ENCODE measurements around the gene TEC.
"Not testable (repeated sequence)": the region's sequence is repeated elsewhere in the genome, so short reads cannot be mapped to it uniquely, and the experiment has no call there.

The TEC gene

GRCh38 chr4:48184882-48185281, 84.8 kb downstream of the TEC start:
- no peak overlapping the region for H3K27ac ChIP-seq (ENCODE audit: low read depth, low read length)
- H3K27me3 ChIP-seq (ENCODE audit: control insufficient read depth, insufficient read depth, low read length), result no peaks in the 10 kb centered on the region
- H3K4me1 ChIP-seq (ENCODE audit: control insufficient read depth, insufficient read depth, low read length), result no peaks in the 10 kb centered on the region
- no peak overlapping the region for H3K9ac ChIP-seq (ENCODE audit: low read length)
- 0 out of 2 replicates have a peak, but pooled peaks cover 4% of the 10 kb centered on the region for H3K9me3 ChIP-seq (ENCODE audit: control insufficient read depth, insufficient read depth, low read depth, low read length)
- H3K4me3 ChIP-seq (ENCODE audit: low read depth, low read length), result no peak overlapping the region
- H3K36me3 ChIP-seq (ENCODE audit: control insufficient read depth, insufficient read depth, low read length), result no peaks in the 10 kb centered on the region

- peaks cover 17% of the 10 kb centered on the region for H3K9me3 ChIP-seq (ENCODE audit: control insufficient read depth, insufficient read depth, low read depth, low read length)
- H3K4me1 ChIP-seq (ENCODE audit: control insufficient read depth, insufficient read depth, low read length), result peaks cover 6% of the 10 kb centered on the region
- no peaks in the 10 kb centered on the region for H3K27me3 ChIP-seq (ENCODE audit: control insufficient read depth, insufficient read depth, low read length)
- H3K4me3 ChIP-seq (ENCODE audit: low read depth, low read length), result no peak overlapping the region
- H3K27ac ChIP-seq (ENCODE audit: low read depth, low read length), result no peak overlapping the region
- H3K36me3 ChIP-seq (ENCODE audit: control insufficient read depth, insufficient read depth, low read length), result no peaks in the 10 kb centered on the region
- H3K9ac ChIP-seq (ENCODE audit: low read length), result no peak overlapping the region
These were observed 89.4 kb downstream of the TEC start for GRCh38 chr4:48180234-48180633.

GRCh38 chr4:48178931-48179330, 90.7 kb downstream of the TEC start:
- no peak overlapping the region for H3K27ac ChIP-seq (ENCODE audit: low read depth, low read length)
- H3K9me3 ChIP-seq (ENCODE audit: control insufficient read depth, insufficient read depth, low read depth, low read length), result peaks cover 14% of the 10 kb centered on the region
- H3K4me1 ChIP-seq (ENCODE audit: control insufficient read depth, insufficient read depth, low read length), result peaks cover 14% of the 10 kb centered on the region
- no peaks in the 10 kb centered on the region for H3K27me3 ChIP-seq (ENCODE audit: control insufficient read depth, insufficient read depth, low read length)
- no peak overlapping the region for H3K9ac ChIP-seq (ENCODE audit: low read length)
- no peak overlapping the region for H3K4me3 ChIP-seq (ENCODE audit: low read depth, low read length)
- H3K36me3 ChIP-seq (ENCODE audit: control insufficient read depth, insufficient read depth, low read length), result no peaks in the 10 kb centered on the region

- Histone ChIP-seq H3K27me3 (ENCODE audit: control insufficient read depth, insufficient read depth, low read length) (no peaks in the 10 kb centered on the region), H3K4me1 (ENCODE audit: control insufficient read depth, insufficient read depth, low read length) (peaks cover 24% of the 10 kb centered on the region), H3K9me3 (ENCODE audit: control insufficient read depth, insufficient read depth, low read depth, low read length) (peaks cover 14% of the 10 kb centered on the region), H3K9ac (ENCODE audit: low read length) (no peak overlapping the region), H3K36me3 (ENCODE audit: control insufficient read depth, insufficient read depth, low read length) (no peaks in the 10 kb centered on the region), H3K27ac (ENCODE audit: low read depth, low read length) (no peak overlapping the region), H3K4me3 (ENCODE audit: low read depth, low read length) (no peak overlapping the region)
These were observed 93.8 kb downstream of the TEC start for GRCh38 chr4:48175806-48176205.

GRCh38 chr4:48175328-48175727, 94.3 kb downstream of the TEC start:
- Histone ChIP-seq H3K36me3 (ENCODE audit: control insufficient read depth, insufficient read depth, low read length) (no peaks in the 10 kb centered on the region), H3K27ac (ENCODE audit: low read depth, low read length) (no peak overlapping the region), H3K4me3 (ENCODE audit: low read depth, low read length) (no peak overlapping the region), H3K4me1 (ENCODE audit: control insufficient read depth, insufficient read depth, low read length) (peaks cover 24% of the 10 kb centered on the region), H3K9ac (ENCODE audit: low read length) (no peak overlapping the region), H3K27me3 (ENCODE audit: control insufficient read depth, insufficient read depth, low read length) (no peaks in the 10 kb centered on the region), H3K9me3 (ENCODE audit: control insufficient read depth, insufficient read depth, low read depth, low read length) (peaks cover 14% of the 10 kb centered on the region)

GRCh38 chr4:48173056-48173991, 96.3 kb downstream of the TEC start:
- Histone ChIP-seq H3K36me3 (ENCODE audit: control insufficient read depth, insufficient read depth, low read length) (no peaks in the 10 kb centered on the region), H3K9me3 (ENCODE audit: control insufficient read depth, insufficient read depth, low read depth, low read length) (peaks cover 11% of the 10 kb centered on the region), H3K4me3 (ENCODE audit: low read depth, low read length) (no peak overlapping the region), H3K27ac (ENCODE audit: low read depth, low read length) (peak overlapping the region; percentile 76), H3K4me1 (ENCODE audit: control insufficient read depth, insufficient read depth, low read length) (peaks cover 24% of the 10 kb centered on the region), H3K27me3 (ENCODE audit: control insufficient read depth, insufficient read depth, low read length) (no peaks in the 10 kb centered on the region), H3K9ac (ENCODE audit: low read length) (peak overlapping the region; percentile 70)

GRCh38 chr4:48172651-48173050, 97.0 kb downstream of the TEC start:
- Histone ChIP-seq H3K9me3 (ENCODE audit: control insufficient read depth, insufficient read depth, low read depth, low read length) (peaks cover 4% of the 10 kb centered on the region), H3K4me1 (ENCODE audit: control insufficient read depth, insufficient read depth, low read length) (peaks cover 24% of the 10 kb centered on the region), H3K27me3 (ENCODE audit: control insufficient read depth, insufficient read depth, low read length) (no peaks in the 10 kb centered on the region), H3K27ac (ENCODE audit: low read depth, low read length) (no peak overlapping the region), H3K9ac (ENCODE audit: low read length) (no peak overlapping the region), H3K4me3 (ENCODE audit: low read depth, low read length) (no peak overlapping the region), H3K36me3 (ENCODE audit: control insufficient read depth, insufficient read depth, low read length) (no peaks in the 10 kb centered on the region)

GRCh38 chr4:48169636-48170035, 100.0 kb downstream of the TEC start:
- Histone ChIP-seq H3K4me1 (ENCODE audit: control insufficient read depth, insufficient read depth, low read length) (peaks cover 12% of the 10 kb centered on the region), H3K36me3 (ENCODE audit: control insufficient read depth, insufficient read depth, low read length) (no peaks in the 10 kb centered on the region), H3K9ac (ENCODE audit: low read length) (no peak overlapping the region), H3K4me3 (ENCODE audit: low read depth, low read length) (no peak overlapping the region), H3K27me3 (ENCODE audit: control insufficient read depth, insufficient read depth, low read length) (no peaks in the 10 kb centered on the region), H3K9me3 (ENCODE audit: control insufficient read depth, insufficient read depth, low read depth, low read length) (no peaks in the 10 kb centered on the region), H3K27ac (ENCODE audit: low read depth, low read length) (no peak overlapping the region)

- Histone ChIP-seq H3K36me3 (ENCODE audit: control insufficient read depth, insufficient read depth, low read length) (no peaks in the 10 kb centered on the region), H3K27me3 (ENCODE audit: control insufficient read depth, insufficient read depth, low read length) (no peaks in the 10 kb centered on the region), H3K27ac (ENCODE audit: low read depth, low read length) (no peak overlapping the region), H3K4me1 (ENCODE audit: control insufficient read depth, insufficient read depth, low read length) (no peaks in the 10 kb centered on the region), H3K9ac (ENCODE audit: low read length) (no peak overlapping the region), H3K4me3 (ENCODE audit: low read depth, low read length) (no peak overlapping the region), H3K9me3 (ENCODE audit: control insufficient read depth, insufficient read depth, low read depth, low read length) (no peaks in the 10 kb centered on the region)
These were observed 101.9 kb downstream of the TEC start for GRCh38 chr4:48167538-48168263.

GRCh38 chr4:48164561-48164960, 105.1 kb downstream of the TEC start:
- H3K4me1 ChIP-seq (ENCODE audit: control insufficient read depth, insufficient read depth, low read length); H3K36me3 ChIP-seq (ENCODE audit: control insufficient read depth, insufficient read depth, low read length); H3K4me3 ChIP-seq (ENCODE audit: low read depth, low read length); H3K9ac ChIP-seq (ENCODE audit: low read length); H3K27ac ChIP-seq (ENCODE audit: low read depth, low read length); H3K9me3 ChIP-seq (ENCODE audit: control insufficient read depth, insufficient read depth, low read depth, low read length); H3K27me3 ChIP-seq (ENCODE audit: control insufficient read depth, insufficient read depth, low read length): not testable (repeated sequence)

- H3K4me3 ChIP-seq (ENCODE audit: low read depth, low read length), result no peak overlapping the region
- no peaks in the 10 kb centered on the region for H3K27me3 ChIP-seq (ENCODE audit: control insufficient read depth, insufficient read depth, low read length)
- H3K27ac ChIP-seq (ENCODE audit: low read depth, low read length), result no peak overlapping the region
- H3K36me3 ChIP-seq (ENCODE audit: control insufficient read depth, insufficient read depth, low read length), result no peaks in the 10 kb centered on the region
- H3K9me3 ChIP-seq (ENCODE audit: control insufficient read depth, insufficient read depth, low read depth, low read length), result no peaks in the 10 kb centered on the region
- H3K4me1 ChIP-seq (ENCODE audit: control insufficient read depth, insufficient read depth, low read length), result no peaks in the 10 kb centered on the region
- no peak overlapping the region for H3K9ac ChIP-seq (ENCODE audit: low read length)
These were observed 105.9 kb downstream of the TEC start for GRCh38 chr4:48163746-48164145.

All from HUES6 (cell line).